NT2/D1 (cell line): Measurements from ENCODE around the gene GMPR2.

Experiments used
- YY1 ChIP-seq: IDR thresholded peaks from 2 replicates; pipeline ENCODE4 v1.6.1; 2011; ENCODE audit not compliant: insufficient read length, insufficient read depth
- ZNF274 ChIP-seq: IDR thresholded peaks from 2 replicates; pipeline ENCODE4 v1.6.1; 2011; ENCODE audit warnings: mild to moderate bottlenecking, low read depth, low read length

DNA sequence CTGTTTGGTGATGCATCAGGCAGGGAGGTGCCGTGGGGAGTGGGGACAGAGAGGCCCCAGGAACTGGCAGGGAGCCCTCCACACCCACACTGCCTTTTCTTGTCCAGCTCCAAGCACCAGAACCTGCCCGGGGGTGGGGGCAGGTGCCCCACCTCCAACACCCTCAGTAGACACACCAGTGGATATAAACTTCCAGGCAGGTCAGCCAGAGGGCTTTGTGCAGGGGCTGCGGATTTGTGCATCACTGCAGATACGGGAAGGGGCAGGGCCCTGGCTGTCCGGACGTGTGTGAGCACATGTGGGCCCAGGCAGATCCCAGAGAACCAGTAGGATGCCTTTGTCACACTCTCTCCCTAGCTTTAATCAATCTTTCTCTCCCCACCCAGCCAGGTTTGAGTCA lies 31.6 kb downstream of the GMPR2 start:
- no peak for TF ChIP-seq ZNF274
- no peak for TF ChIP-seq YY1
